H1 (cell line): ENCODE results near the gene CTU1. TPM values are rescaled to one million over a fixed set of nuclear protein-coding genes. Genes with fewer than 3 reads are reported as not detected.

ENCODE experiments used
- CTCF ChIA-PET: fragments of 300-600 bp; sonication (Branson Sonifier 250); formaldehyde crosslinking; loops from one replicate; lab custom pipeline; 2021; ENCODE audit not compliant: partially characterized antibody; lab: Charles Lee
- POLR2A ChIA-PET: fragments of 300-600 bp; sonication (Branson Sonifier 250); formaldehyde crosslinking; loops from one replicate; lab custom pipeline; 2021; ENCODE audit warnings: inconsistent platforms; ENCODE audit not compliant: partially characterized antibody; lab: Charles Lee
- DNase-seq, 2 experiments: peaks; one replicate each; pipeline versions ENCODE4 v3.0.0 to v3.0.0-alpha.2; 2010 to 2022; ENCODE audit warnings: low spot score in 2 of 2, low read depth in 1 of 2, mixed read lengths in 1 of 2
- FAIRE-seq: peaks from 2 replicates; lab custom pipeline; 2011; peaks lifted over from hg19 to GRCh38; lab: Jason Lieb, UNC
- H2AFZ ChIP-seq: 2 replicates; pipeline ENCODE4 v1.8.1; 2012; ENCODE audit warnings: low read length, inconsistent platforms
- H2AK5ac ChIP-seq: 2 replicates; pipeline ENCODE4 v1.6.1; 2013; ENCODE audit warnings: low read depth, low read length
- H2BK120ac ChIP-seq: replicated peaks from 2 replicates; pipeline ENCODE3; 2013; ENCODE audit warnings: low read depth, low read length, inconsistent platforms
- H2BK12ac ChIP-seq: 2 replicates; pipeline ENCODE4 v1.6.1; 2013; ENCODE audit warnings: low read depth, low read length
- H2BK15ac ChIP-seq: 2 replicates; pipeline ENCODE4 v1.6.1; 2013; ENCODE audit warnings: low read length
- H2BK20ac ChIP-seq: 2 replicates; pipeline ENCODE4 v1.6.1; 2013; ENCODE audit warnings: low read length
- H2BK5ac ChIP-seq: 2 replicates; pipeline ENCODE4 v1.6.1; 2013; ENCODE audit warnings: low read depth, low read length
- H3K14ac ChIP-seq: 2 replicates; pipeline ENCODE4 v1.6.1; 2013; ENCODE audit warnings: inconsistent platforms; ENCODE audit not compliant: insufficient read length
- H3K18ac ChIP-seq: 2 replicates; pipeline ENCODE4 v1.6.1; 2013; ENCODE audit warnings: low read length; ENCODE audit errors: extremely low read depth
- H3K23ac ChIP-seq: 2 replicates; pipeline ENCODE4 v1.6.1; 2013; ENCODE audit warnings: inconsistent platforms; ENCODE audit not compliant: insufficient read length
- H3K23me2 ChIP-seq: 2 replicates; pipeline ENCODE4 v1.6.1; 2013; ENCODE audit warnings: low read depth, low read length
- H3K27ac ChIP-seq: 2 replicates; pipeline ENCODE4 v1.6.1; 2011; ENCODE audit warnings: low read depth, low read length, inconsistent platforms
- H3K27me3 ChIP-seq, 4 experiments: replicated peaks in 1 of 4; 1 replicate in 1 of 4; 2 replicates in 3 of 4; pipeline versions ENCODE4 v1.6.1 to v1.8.1; 2011 to 2013; ENCODE audit warnings: low read length in 3 of 4, mild to moderate bottlenecking in 3 of 4, inconsistent platforms in 2 of 4, mixed read lengths in 2 of 4, moderate library complexity in 1 of 4; ENCODE audit not compliant: control insufficient read depth in 3 of 4, insufficient read depth in 3 of 4; ENCODE audit errors: extremely low read depth in 1 of 4
- H3K36me3 ChIP-seq, 4 experiments: 2 replicates each; pipeline versions ENCODE4 v1.6.1 to v1.8.1; 2011 to 2013; ENCODE audit warnings: mild to moderate bottlenecking in 4 of 4, low read length in 3 of 4, moderate library complexity in 2 of 4, control low read depth in 1 of 4, inconsistent platforms in 1 of 4; ENCODE audit not compliant: insufficient read depth in 4 of 4, control insufficient read depth in 2 of 4
- H3K4ac ChIP-seq: replicated peaks from 2 replicates; pipeline ENCODE3; 2013; ENCODE audit warnings: low read length, low read depth, mixed read lengths, inconsistent platforms; ENCODE audit not compliant: insufficient read length
- H3K4me1 ChIP-seq, 4 experiments: replicated peaks in 1 of 4; 1 replicate in 1 of 4; 2 replicates in 3 of 4; pipeline versions ENCODE4 v1.6.1 to v1.8.1; 2011 to 2013; ENCODE audit warnings: low read length in 3 of 4, inconsistent platforms in 2 of 4, mixed read lengths in 1 of 4; ENCODE audit not compliant: insufficient read depth in 4 of 4, control insufficient read depth in 3 of 4
- H3K4me2 ChIP-seq, 2 experiments: 2 replicates each; pipeline versions ENCODE4 v1.6.1 to v1.8.1; 2011 to 2013; ENCODE audit warnings: low read depth in 2 of 2, low read length in 2 of 2, control low read depth in 1 of 2, inconsistent platforms in 1 of 2, mild to moderate bottlenecking in 1 of 2; ENCODE audit not compliant: insufficient read depth in 1 of 2
- H3K4me3 ChIP-seq, 4 experiments: fragments of 200-600, 300-600 bp in 1 of 4; sonication (generic), shearing (Covaris generic), sonication (Bioruptor Twin) in 1 of 4; 2 replicates each; pipeline versions ENCODE4 v1.5.1 to v1.8.1; 2011 to 2016; ENCODE audit warnings: low read length in 4 of 4, low read depth in 3 of 4, control low read depth in 2 of 4, inconsistent platforms in 2 of 4, mild to moderate bottlenecking in 2 of 4, mixed read lengths in 1 of 4, moderate library complexity in 1 of 4; ENCODE audit not compliant: insufficient read depth in 2 of 4; ENCODE audit errors: extremely low read depth in 1 of 4
- H3K56ac ChIP-seq: replicated peaks from 2 replicates; pipeline ENCODE3; 2013; ENCODE audit warnings: low read depth, mild to moderate bottlenecking, mixed read lengths, low read length, inconsistent platforms; ENCODE audit not compliant: insufficient read length
- H3K79me1 ChIP-seq: 2 replicates; pipeline ENCODE4 v1.6.1; 2013; ENCODE audit warnings: low read depth, low read length, control low read depth
- H3K79me2 ChIP-seq, 2 experiments: 2 replicates each; pipeline versions ENCODE4 v1.6.1 to v1.8.1; 2012 to 2013; ENCODE audit warnings: low read length in 2 of 2, mild to moderate bottlenecking in 2 of 2, inconsistent platforms in 1 of 2; ENCODE audit not compliant: insufficient read depth in 2 of 2, control insufficient read depth in 1 of 2
- H3K9ac ChIP-seq, 4 experiments: replicated peaks in 1 of 4; 1 replicate in 1 of 4; 2 replicates in 3 of 4; pipeline versions ENCODE4 v1.6.1 to v1.8.1; 2011 to 2013; ENCODE audit warnings: low read depth in 3 of 4, low read length in 3 of 4, control low read depth in 2 of 4, mild to moderate bottlenecking in 2 of 4, moderate library complexity in 2 of 4, inconsistent platforms in 1 of 4; ENCODE audit errors: extremely low read depth in 1 of 4
- H3K9me3 ChIP-seq, 2 experiments: 2 replicates each; pipeline versions ENCODE4 v1.6.1 to v1.8.1; 2012 to 2013; ENCODE audit warnings: mild to moderate bottlenecking in 2 of 2, moderate library complexity in 2 of 2, control low read depth in 1 of 2, inconsistent platforms in 1 of 2, low read depth in 1 of 2, low read length in 1 of 2, mixed read lengths in 1 of 2; ENCODE audit not compliant: insufficient read depth in 2 of 2
- H4K20me1 ChIP-seq, 2 experiments: replicated peaks in 1 of 2; 2 replicates each; pipeline versions ENCODE3 to v1.8.1; 2011 to 2013; ENCODE audit warnings: inconsistent platforms in 2 of 2, low read length in 2 of 2, mild to moderate bottlenecking in 1 of 2; ENCODE audit not compliant: insufficient read depth in 2 of 2, control insufficient read depth in 1 of 2
- H4K5ac ChIP-seq: 2 replicates; pipeline ENCODE4 v1.6.1; 2013; ENCODE audit warnings: low read length, low read depth, mixed read lengths, inconsistent platforms; ENCODE audit not compliant: insufficient read length
- H4K8ac ChIP-seq: 2 replicates; pipeline ENCODE4 v1.8.0; 2013; ENCODE audit warnings: mild to moderate bottlenecking, moderate library complexity, low read length, inconsistent platforms; ENCODE audit not compliant: insufficient read depth; ENCODE audit errors: extremely low read depth
- H4K91ac ChIP-seq: replicated peaks from 2 replicates; pipeline ENCODE3; 2013; ENCODE audit warnings: low read length, mixed read lengths, inconsistent platforms; ENCODE audit not compliant: insufficient read length
- CBX8 ChIP-seq: fragments of 300-800, 300-1000 bp; sonication (generic); IDR thresholded peaks from 2 replicates; pipeline ENCODE4 v1.7.1; 2016; ENCODE audit warnings: low read depth, low read length, borderline replicate concordance
- HDAC6 ChIP-seq: IDR thresholded peaks from one replicate; pipeline ENCODE4 v1.7.1; 2012; ENCODE audit warnings: low read depth, mild to moderate bottlenecking, inconsistent platforms, low read length, moderate library complexity
- KDM1A ChIP-seq: fragments of 200-600, 300-600 bp; sonication (generic); IDR thresholded peaks from 2 replicates; pipeline ENCODE4 v1.7.1; 2016; ENCODE audit warnings: mild to moderate bottlenecking, low read length, borderline replicate concordance
- KDM5A ChIP-seq: fragments of 200-600 bp; IDR thresholded peaks from 2 replicates; pipeline ENCODE4 v1.7.1; 2012; ENCODE audit warnings: mild to moderate bottlenecking, low read length, inconsistent platforms, mixed read lengths
- MAFK ChIP-seq: IDR thresholded peaks from 2 replicates; pipeline ENCODE4 v1.6.1; 2012; ENCODE audit warnings: low read depth, mild to moderate bottlenecking, improper control_type of control experiment, low read length
- NRF1 ChIP-seq: IDR thresholded peaks from 2 replicates; pipeline ENCODE4 v1.6.1; 2011; ENCODE audit warnings: mild to moderate bottlenecking, low read depth, low read length, improper control_type of control experiment
- SP1 ChIP-seq: IDR thresholded peaks from 2 replicates; pipeline ENCODE4 v1.6.1; 2011; ENCODE audit warnings: low read depth, low read length
- SUZ12 ChIP-seq: fragments of 200-600 bp; sonication (generic); IDR thresholded peaks from 2 replicates; pipeline ENCODE4 v1.6.1; 2012; ENCODE audit warnings: mild to moderate bottlenecking, inconsistent platforms, low read length, moderate library complexity, mixed read lengths
- YY1 ChIP-seq: IDR thresholded peaks from 2 replicates; pipeline ENCODE4 v1.6.1; 2011; ENCODE audit warnings: low read depth, mild to moderate bottlenecking, low read length
- ZNF274 ChIP-seq: IDR thresholded peaks from 2 replicates; pipeline ENCODE4 v1.7.0; 2012; ENCODE audit warnings: low read length, borderline replicate concordance; ENCODE audit errors: extremely low read depth
- WGBS, 2 experiments: shearing (Covaris generic) in 1 of 2; methylation state at CpG; one replicate each; pipeline versions ENCODE4 v1.1.6 to v1.1.7; 2013 to 2015; ENCODE audit warnings: low lambda C conversion rate in 2 of 2, mixed read lengths in 2 of 2, inconsistent platforms in 1 of 2, low coverage in 1 of 2, missing lambda C conversion rate in 1 of 2; ENCODE audit not compliant: insufficient replicate concordance in 2 of 2, insufficient coverage in 1 of 2, insufficient read length in 1 of 2; ENCODE audit errors: extremely low coverage in 1 of 2, missing lambda C conversion rate in 1 of 2; 5-methylcytosine and 5-hydroxymethylcytosine counted together
- polyA plus RNA-seq, 7 experiments: library from polyadenylated mRNA; depleted of rRNA in 3 of 7; stranded (reverse) in 5 of 7; unstranded in 2 of 7; fragments of >200 nt in 5 of 7; fragments of 200-250 nt in 2 of 7; gene quantifications; 1 replicate in 5 of 7; 2 replicates in 1 of 7; 4 replicates in 1 of 7; pipeline versions ENCODE4 v1.2.1 to v1.2.3, GENCODE V29; 2011 to 2013; ENCODE audit warnings: missing spikeins in 2 of 7, mixed read lengths in 2 of 7
- total RNA-seq: library from RNA; stranded (reverse); fragmentation: NEBNext Ultra II Directional; extraction: Animal tissue kit (Norgen Biotek cat#: 25700); gene quantifications from 2 replicates; pipeline ENCODE4 v1.2.1, GENCODE V29; 2021

Gene CTU1
- total and polyA plus RNA-seq, 2 of the 8 experiments (the other 6 are each of a cell fraction or from before 2014, with no cell fraction given): 4.6 to 7.2 TPM

DNA sequence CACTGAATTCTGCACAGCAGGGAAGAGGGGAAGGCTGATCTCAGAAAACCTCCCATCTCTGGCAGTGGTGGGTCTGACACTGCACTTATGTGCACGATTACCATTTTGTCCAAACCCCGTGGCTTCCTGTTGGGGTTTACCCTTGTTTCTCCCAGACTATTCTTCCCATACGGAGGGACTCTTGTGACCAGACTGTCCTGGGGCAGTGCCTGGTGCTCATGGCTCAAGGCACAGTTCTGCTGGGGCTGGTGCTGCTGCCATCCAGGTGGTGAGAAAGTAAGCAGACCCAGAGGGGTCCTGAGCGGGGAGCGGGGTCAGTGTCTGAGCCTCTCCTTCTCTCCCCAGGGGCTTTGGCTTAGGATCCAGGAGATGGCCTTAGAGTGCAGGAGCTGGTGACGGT, 11.4 kb upstream of the CTU1 start:
- Histone ChIP-seq H3K4ac (no peak overlapping the region), H3K4me1 (peaks cover 0 to 2% (median 0%) of the 10 kb centered on the region in 4 experiments; a peak in 1 of 7 replicates), H4K20me1 (no peaks in the 10 kb centered on the region), H2AK5ac (no peak overlapping the region), H3K36me3 (no peaks in the 10 kb centered on the region), H3K4me2 (no peak overlapping the region), H2BK20ac (no peak overlapping the region), H3K4me3 (no peak overlapping the region), H3K56ac (no peak overlapping the region), H4K91ac (no peak overlapping the region), H3K9me3 (no peaks in the 10 kb centered on the region), H2AFZ (0 out of 2 replicates have a peak overlapping the region, but pooled peaks have one; percentile 69), H3K18ac (no peak overlapping the region), H3K79me1 (no peaks in the 10 kb centered on the region), H4K8ac (no peak overlapping the region), H3K14ac (no peak overlapping the region), H2BK120ac (no peak overlapping the region), H3K79me2 (no peaks in the 10 kb centered on the region)
- no peak for DNase-seq
- WGBS, 2 experiments: 86% methylated on average over 6 of the region's 6 CpGs; no CpG with 5 or more reads in 1 of the 2 experiments
- POLR2A ChIA-PET: no interaction called here
- TF ChIP-seq CBX8 (no peak), KDM5A (no peak), SP1 (no peak), ZNF274 (no peak), MAFK (no peak), SUZ12 (no peak), HDAC6 (no peak), KDM1A (no peak), YY1 (no peak), NRF1 (no peak)
- TF ChIP-seq, all 59 proteins: peak for 0
- no peak overlapping the region; a peak in 1 of 7 replicates for H3K9ac ChIP-seq
- H3K23me2 ChIP-seq: no peaks in the 10 kb centered on the region; the same call in 1 of the 2 replicates
- no peak for FAIRE-seq
- H3K27ac ChIP-seq: no peak overlapping the region
- no peak overlapping the region for H4K5ac ChIP-seq
- H2BK5ac ChIP-seq: no peak overlapping the region
- no peak overlapping the region for H2BK15ac ChIP-seq
- H3K23ac ChIP-seq: no peak overlapping the region
- CTCF ChIA-PET: interaction anchor here (1.1 to 1.5 kb wide), 4 partner anchors 8 to 99 kb away, joined by 4 to 5 read pairs (median 4); no protein-coding TSS in a partner anchor
- H2BK12ac ChIP-seq: no peak overlapping the region
- H3K27me3 ChIP-seq: no peaks in the 10 kb centered on the region; a peak in 1 of 7 replicates
